GM10266 (cell line): Measurements from ENCODE around the gene ARHGAP44.

Experiments used
- DNase-seq: peaks from one replicate; pipeline ENCODE4 v3.0.0; 2012; ENCODE audit errors: extremely low spot score
- TF ChIP-seq, protein P1 (sequence below): IDR thresholded peaks from 2 replicates; pipeline ENCODE4 v1.5.1; 2012; ENCODE audit warnings: mild to moderate bottlenecking, low read depth; ENCODE audit not compliant: control insufficient read depth, insufficient read depth; ENCODE audit errors: missing control alignments

ARHGAP44 gene

DNA sequence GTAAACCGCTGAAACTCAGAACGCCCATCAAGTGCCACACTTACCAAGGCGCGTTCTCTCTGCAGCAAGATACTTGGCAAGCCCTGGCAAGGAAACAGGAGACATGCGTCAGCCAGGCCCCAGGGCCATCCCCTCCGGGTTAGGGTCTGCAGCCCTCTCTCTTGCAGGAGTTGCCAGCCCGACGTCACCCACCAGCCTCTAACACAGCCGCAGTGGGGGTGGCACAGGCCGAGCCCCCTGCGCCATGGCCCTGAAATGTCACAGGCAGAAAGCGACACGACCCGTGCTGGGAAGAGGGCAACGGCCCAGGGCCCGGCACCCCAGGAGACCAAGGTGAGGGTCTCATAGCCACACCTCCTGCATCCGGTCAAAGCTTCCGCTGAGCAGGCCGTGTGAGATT, 206.6 kb downstream of the ARHGAP44 start:
- TF ChIP-seq, protein P1, sequence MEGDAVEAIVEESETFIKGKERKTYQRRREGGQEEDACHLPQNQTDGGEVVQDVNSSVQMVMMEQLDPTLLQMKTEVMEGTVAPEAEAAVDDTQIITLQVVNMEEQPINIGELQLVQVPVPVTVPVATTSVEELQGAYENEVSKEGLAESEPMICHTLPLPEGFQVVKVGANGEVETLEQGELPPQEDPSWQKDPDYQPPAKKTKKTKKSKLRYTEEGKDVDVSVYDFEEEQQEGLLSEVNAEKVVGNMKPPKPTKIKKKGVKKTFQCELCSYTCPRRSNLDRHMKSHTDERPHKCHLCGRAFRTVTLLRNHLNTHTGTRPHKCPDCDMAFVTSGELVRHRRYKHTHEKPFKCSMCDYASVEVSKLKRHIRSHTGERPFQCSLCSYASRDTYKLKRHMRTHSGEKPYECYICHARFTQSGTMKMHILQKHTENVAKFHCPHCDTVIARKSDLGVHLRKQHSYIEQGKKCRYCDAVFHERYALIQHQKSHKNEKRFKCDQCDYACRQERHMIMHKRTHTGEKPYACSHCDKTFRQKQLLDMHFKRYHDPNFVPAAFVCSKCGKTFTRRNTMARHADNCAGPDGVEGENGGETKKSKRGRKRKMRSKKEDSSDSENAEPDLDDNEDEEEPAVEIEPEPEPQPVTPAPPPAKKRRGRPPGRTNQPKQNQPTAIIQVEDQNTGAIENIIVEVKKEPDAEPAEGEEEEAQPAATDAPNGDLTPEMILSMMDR = no peak
- DNase-seq = no peak

DNA sequence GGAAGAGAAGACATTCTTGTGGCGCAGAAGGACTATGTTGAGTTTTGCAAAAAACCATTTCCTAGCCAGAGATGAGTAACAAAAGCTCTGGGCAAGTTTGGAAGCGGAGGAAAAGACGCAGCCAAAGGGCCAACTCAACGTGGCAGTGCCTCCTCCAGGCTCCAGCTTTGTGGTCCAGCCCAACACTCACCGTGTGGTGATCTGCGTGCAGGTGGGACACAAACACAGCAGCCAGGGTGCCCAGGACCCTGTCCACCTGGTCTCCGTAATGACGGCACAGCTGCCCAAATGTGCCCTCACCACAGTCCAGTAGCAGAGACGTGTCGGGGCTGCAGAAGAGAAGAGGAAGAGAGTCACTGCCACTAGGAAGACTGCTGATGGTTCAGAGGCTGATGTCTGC, 207.1 kb downstream of the ARHGAP44 start:
- no peak for DNase-seq

DNA sequence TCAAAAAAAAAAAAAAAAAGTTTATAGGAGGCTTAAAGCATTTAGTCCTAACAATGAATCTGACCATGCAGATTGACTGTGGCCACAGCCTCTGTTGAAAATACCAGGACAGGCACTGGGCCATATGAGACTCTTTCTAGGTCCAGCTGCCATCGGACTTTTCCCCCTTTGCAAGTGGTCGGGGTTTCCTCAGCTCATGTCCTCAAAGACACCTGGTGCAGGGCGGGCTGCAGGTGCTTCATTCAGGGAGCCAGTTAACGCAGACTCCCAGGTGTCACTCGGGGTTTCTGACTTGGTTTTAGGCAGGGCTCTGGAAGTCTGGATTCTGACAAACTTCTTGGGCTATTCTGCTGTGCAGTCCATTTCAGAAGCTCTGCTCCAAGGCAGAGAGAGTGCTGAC, 207.6 kb downstream of the ARHGAP44 start:
- TF ChIP-seq, protein P1 = no peak
- DNase-seq = no peak

More for the DNA sequence above, 207.1 kb downstream of the ARHGAP44 start:
- TF ChIP-seq, protein P1 = no peak

DNA sequence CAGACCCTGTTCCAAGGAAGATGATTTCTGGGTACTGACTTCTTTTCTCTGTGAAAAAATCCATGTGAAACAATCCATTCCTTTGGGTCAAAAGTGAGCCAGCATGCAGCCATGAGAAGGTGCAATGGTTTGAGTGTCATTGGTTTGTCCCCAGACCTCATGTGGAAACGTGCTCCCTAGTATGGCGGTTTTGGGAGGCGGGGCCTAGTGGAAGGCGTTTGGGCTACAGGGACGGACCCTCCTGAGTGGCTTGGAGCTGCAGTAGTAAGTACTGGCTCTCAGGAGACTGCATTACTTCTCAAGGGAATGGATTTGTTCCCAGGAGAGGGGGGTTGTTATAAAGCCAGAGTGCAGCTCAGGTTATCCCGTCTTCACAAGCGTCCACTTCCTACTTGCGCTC, 209.2 kb downstream of the ARHGAP44 start:
- no peak for DNase-seq
- TF ChIP-seq, protein P1 = no peak

- TF ChIP-seq, protein P1 = no peak
- DNase-seq = no peak
These were observed 209.6 kb downstream of the ARHGAP44 start for GRCh38 chr17:12998874-12999273.

DNA sequence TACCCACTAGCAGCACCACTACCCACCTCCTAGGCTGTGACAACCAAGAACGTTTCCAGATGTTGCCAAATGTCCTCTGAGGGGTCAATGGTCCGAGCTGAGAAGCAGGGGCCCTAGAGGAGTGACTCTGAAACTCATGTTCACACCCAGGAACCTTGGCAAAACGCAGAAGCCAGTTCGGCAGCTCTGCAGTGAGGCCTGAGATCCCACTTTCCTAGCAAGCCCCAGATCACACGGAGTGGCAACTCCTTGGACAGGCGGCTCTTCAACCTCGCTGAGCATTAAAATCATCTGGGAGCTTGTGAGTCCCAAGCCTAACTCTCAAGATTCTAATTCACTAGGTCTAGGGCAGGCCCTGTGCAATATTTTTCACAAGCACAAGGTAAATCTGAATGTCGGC, 211.3 kb downstream of the ARHGAP44 start:
- DNase-seq = no peak
- TF ChIP-seq, protein P1 = no peak

- TF ChIP-seq, protein P1 = no peak
These were observed 212.8 kb downstream of the ARHGAP44 start for GRCh38 chr17:13001991-13002615.

More at GRCh38 chr17:13001991-13002615, 212.8 kb downstream of the ARHGAP44 start:
- no peak for DNase-seq
